AG09319 (cell line): ENCODE measurements around the gene NCOA5.

ENCODE experiments used
- DNase-seq: peaks from one replicate; pipeline ENCODE4 v3.0.0-alpha.2; 2010; ENCODE audit warnings: low read depth; ENCODE audit errors: extremely low read depth
- TF ChIP-seq, protein P1 (sequence below): IDR thresholded peaks from 2 replicates; pipeline ENCODE4 v1.5.1; 2011; ENCODE audit warnings: low read depth, mild to moderate bottlenecking, inconsistent platforms, low read length, moderate library complexity

Gene NCOA5

DNA sequence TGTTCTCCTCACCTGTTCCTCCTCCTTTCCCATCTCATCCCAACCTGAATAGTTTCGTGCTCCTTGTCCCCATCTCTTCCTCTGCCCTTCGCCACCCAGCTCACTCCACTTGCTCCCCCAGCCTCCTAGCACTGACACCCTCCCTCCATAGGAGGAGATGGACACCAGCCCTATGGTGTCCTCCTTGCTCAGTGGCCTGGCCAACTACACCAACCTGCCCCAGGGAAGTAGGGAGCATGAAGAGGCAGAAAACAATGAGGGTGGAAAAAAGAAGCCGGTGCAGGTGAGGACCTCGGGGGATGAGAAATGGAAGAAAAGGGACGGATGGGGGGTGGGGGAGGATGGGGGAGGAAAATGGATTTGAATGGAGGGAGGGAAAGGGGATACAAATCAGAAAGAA lies 54.5 kb downstream of the NCOA5 start:
- TF ChIP-seq, protein P1, sequence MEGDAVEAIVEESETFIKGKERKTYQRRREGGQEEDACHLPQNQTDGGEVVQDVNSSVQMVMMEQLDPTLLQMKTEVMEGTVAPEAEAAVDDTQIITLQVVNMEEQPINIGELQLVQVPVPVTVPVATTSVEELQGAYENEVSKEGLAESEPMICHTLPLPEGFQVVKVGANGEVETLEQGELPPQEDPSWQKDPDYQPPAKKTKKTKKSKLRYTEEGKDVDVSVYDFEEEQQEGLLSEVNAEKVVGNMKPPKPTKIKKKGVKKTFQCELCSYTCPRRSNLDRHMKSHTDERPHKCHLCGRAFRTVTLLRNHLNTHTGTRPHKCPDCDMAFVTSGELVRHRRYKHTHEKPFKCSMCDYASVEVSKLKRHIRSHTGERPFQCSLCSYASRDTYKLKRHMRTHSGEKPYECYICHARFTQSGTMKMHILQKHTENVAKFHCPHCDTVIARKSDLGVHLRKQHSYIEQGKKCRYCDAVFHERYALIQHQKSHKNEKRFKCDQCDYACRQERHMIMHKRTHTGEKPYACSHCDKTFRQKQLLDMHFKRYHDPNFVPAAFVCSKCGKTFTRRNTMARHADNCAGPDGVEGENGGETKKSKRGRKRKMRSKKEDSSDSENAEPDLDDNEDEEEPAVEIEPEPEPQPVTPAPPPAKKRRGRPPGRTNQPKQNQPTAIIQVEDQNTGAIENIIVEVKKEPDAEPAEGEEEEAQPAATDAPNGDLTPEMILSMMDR, result no peak
- no peak for DNase-seq

- DNase-seq, result no peak
- TF ChIP-seq, protein P1, result no peak
These were observed 55.7 kb downstream of the NCOA5 start for GRCh38 chr20:46034039-46034438.

DNA sequence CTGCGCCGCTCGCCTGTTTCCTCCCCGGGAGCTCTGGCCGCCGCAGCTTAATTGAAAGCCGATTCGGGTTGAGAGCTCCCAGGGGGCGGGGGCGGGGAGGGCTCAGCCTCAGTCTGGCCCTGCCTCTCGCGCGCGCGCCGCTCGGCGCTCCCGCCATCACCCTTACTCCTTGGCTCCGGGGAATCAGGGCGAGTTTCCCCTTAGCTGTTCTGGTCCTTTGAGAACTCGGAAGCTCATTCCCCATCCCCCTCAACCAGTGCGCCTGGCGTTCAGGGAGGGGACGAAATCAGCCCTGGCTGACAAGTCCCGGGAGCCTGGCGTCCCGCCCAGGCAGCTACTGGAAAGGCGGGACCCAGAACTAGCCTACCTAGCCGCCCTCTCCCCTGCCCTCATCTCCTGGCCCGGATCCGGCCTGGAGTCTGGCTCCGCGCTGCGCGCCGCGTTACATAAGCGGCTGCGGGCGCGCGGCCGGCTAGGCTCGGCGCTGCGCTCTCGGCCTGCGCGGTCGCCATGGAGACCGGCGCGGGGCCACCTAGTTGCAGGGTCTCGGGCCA lies 58.0 kb downstream of the NCOA5 start:
- TF ChIP-seq, protein P1, result no peak
- DNase-seq, result no peak

DNA sequence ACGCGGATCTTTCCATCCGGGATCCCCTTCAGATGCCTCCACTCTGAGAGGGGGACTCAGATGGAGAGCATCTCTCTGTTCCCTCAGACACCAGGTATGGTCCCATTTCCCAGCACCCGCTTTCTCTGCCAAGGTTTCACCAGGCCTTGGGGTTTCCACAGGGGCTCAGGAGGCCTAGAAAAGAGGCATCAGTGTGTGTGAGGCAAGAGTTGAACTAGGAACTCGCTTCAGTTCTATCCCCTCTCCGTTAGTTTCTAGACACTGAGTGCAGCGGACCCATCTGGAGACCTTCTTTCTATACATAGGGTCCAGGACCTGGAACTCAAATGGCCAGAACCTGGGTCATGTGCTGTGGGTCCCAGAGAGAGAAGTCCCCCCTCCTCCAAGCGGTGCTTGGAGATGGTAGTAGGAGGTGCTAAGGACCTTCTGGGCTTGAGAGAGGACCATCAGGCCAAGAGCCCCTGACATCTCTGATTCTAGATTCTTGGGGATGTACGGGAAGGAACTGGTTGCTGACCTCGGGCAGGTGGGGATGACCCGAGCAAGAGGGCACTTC lies 58.7 kb downstream of the NCOA5 start:
- TF ChIP-seq, protein P1, result no peak
- DNase-seq, result no peak

DNA sequence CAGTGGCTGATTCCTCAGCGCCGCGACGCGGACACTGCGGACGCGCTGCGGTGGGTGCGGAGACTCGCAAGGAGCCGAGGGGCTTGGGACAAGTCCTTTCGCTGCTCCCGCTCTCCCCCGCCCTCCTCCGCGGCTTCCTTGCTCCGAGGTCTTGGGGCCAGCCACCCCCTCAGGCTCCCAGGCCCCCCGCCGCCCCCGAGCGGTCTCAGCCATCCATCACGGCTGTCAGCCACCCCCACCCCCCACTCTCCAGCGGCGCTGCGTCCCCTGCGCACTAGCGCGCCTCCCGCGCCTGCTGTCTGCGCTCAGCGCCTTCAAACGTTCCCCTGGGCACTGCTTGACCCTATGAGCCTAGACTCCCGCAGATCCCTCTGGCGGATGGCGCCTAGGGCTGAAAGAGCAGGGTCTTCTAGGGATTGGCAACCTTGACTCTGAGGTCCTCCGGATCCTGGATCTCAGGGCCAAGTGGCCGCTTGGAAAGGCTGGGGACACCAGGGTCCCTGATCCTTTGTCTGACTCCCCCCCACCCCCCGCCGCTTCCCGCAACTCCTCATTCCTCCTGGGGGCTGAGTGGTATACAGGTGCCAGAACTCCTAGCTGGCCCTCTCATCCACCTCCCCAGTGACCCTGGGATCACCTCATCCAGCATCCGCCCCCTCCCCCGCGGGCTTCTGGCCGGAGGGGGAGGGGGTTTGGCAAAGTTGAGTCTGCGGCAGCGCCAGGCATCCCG lies 59.3 kb downstream of the NCOA5 start:
- no peak for DNase-seq
- TF ChIP-seq, protein P1, result no peak

- DNase-seq, result no peak
- TF ChIP-seq, protein P1, result no peak
These were observed 60.9 kb downstream of the NCOA5 start, which contains the start of gene SLC12A5 for GRCh38 chr20:46028772-46029371. TSS of gene SLC12A5 (plus strand) at chr20:46029215. CDS start at chr20:46029345, 130 bp downstream.

- no peak for DNase-seq
- TF ChIP-seq, protein P1, result no peak
These were observed 61.7 kb downstream of the NCOA5 start for GRCh38 chr20:46028110-46028509.
